Calu3 (cell line): ENCODE measurements around the gene RIPK4. TPM values are rescaled to one million over a fixed set of nuclear protein-coding genes. Genes with fewer than 3 reads are reported as not detected.

Experiments used
- BruUV-seq: library from RNA; stranded (reverse); fragments of 400-500 nt; replicated peaks from 2 replicates; lab custom pipeline; 2021; lab: Mats Ljungman, UMichigan
- CTCF ChIA-PET: fragments of 300-600 bp; sonication (Branson Sonifier 250); formaldehyde crosslinking; loops from one replicate; lab custom pipeline; 2022; ENCODE audit warnings: antibody characterized with exemption; lab: Charles Lee
- DNase-seq: peaks from one replicate; pipeline ENCODE4 v3.0.0; 2022
- H3K27ac Mint-ChIP-seq: one replicate; pipeline ENCODE4 v1.8.0; 2022; ENCODE audit warnings: mixed read lengths; ENCODE audit not compliant: unreplicated experiment
- H3K27me3 Mint-ChIP-seq: one replicate; pipeline ENCODE4 v1.8.0; 2022; ENCODE audit warnings: mixed read lengths; ENCODE audit not compliant: unreplicated experiment
- H3K36me3 Mint-ChIP-seq: one replicate; pipeline ENCODE4 v1.8.0; 2022; ENCODE audit warnings: mild to moderate bottlenecking, moderate library complexity, mixed read lengths; ENCODE audit not compliant: insufficient read depth, unreplicated experiment
- H3K4me1 Mint-ChIP-seq: one replicate; pipeline ENCODE4 v1.8.0; 2022; ENCODE audit warnings: mild to moderate bottlenecking, low read depth, mixed read lengths; ENCODE audit not compliant: unreplicated experiment
- H3K4me3 Mint-ChIP-seq: one replicate; pipeline ENCODE4 v1.8.0; 2022; ENCODE audit warnings: mild to moderate bottlenecking, low read depth, moderate library complexity, mixed read lengths; ENCODE audit not compliant: unreplicated experiment
- H3K9me3 Mint-ChIP-seq: one replicate; pipeline ENCODE4 v1.8.0; 2022; ENCODE audit warnings: low read depth, mixed read lengths; ENCODE audit not compliant: unreplicated experiment
- intact Hi-C: fragments of 100-400 bp; cut with micrococcal nuclease; formaldehyde crosslinking; loops from one replicate; pipeline ENCODE4 v1.10.0; 2022; ENCODE audit not compliant: unreplicated experiment
- total RNA-seq: library from RNA; stranded (reverse); gene quantifications from 2 replicates; pipeline ENCODE4 v1.2.3, GENCODE V29; 2022
- TF ChIP-seq, protein P1 (sequence below): fragments of 200-600 bp; IDR thresholded peaks from one replicate; pipeline ENCODE4 v1.8.0; 2022; ENCODE audit warnings: antibody characterized with exemption; ENCODE audit not compliant: unreplicated experiment

RIPK4 gene
- total RNA-seq, 1 experiment from 2014 or later, result 30.3 TPM

DNA sequence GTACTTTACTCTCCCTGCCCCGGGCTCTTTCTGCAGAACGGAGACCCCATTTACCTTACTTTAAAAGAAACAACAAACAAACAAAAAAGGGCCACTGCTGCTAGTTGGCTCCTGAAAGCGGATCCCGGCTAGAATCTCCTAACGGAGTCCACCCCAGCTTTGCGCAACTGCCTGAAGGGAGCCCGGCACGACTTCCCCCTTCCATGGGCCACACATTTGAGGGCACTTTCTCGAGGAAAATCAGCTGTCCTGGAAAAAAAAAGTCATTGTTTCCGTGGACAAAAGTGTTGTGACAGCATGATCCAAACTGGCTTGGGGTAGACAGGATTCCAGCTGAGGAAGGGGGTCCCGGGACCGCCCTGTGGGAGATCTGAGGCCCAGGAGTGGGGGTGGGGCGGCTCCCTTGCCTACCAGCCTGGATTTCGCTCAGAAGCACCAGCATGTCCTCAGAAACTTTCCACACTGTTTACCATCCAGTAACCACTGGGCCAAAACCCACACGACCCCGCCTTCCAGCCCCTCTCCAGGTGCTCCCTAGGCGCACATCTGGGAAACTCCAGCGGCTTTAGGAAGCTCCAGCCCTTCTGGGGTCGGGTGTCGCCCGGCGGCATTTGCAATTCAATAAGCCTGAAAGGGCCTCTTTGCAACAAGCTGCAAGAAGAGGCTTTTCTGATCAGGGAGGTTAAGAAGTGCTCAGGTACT, 4.8 kb downstream of the RIPK4 start:
- CTCF ChIA-PET, result interaction anchor here (0.6 to 2.2 kb wide), 4 partner anchors 11 to 1033 kb away, joined by 4 to 10 read pairs (median 6); no protein-coding TSS in a partner anchor
- intact Hi-C loops, result no loop called here
- H3K9me3 Mint-ChIP-seq, result no peaks in the 10 kb centered on the region
- H3K4me3 Mint-ChIP-seq, result peak overlapping the region; percentile 76
- H3K27ac Mint-ChIP-seq, result peak overlapping the region; percentile 91
- TF ChIP-seq, protein P1, sequence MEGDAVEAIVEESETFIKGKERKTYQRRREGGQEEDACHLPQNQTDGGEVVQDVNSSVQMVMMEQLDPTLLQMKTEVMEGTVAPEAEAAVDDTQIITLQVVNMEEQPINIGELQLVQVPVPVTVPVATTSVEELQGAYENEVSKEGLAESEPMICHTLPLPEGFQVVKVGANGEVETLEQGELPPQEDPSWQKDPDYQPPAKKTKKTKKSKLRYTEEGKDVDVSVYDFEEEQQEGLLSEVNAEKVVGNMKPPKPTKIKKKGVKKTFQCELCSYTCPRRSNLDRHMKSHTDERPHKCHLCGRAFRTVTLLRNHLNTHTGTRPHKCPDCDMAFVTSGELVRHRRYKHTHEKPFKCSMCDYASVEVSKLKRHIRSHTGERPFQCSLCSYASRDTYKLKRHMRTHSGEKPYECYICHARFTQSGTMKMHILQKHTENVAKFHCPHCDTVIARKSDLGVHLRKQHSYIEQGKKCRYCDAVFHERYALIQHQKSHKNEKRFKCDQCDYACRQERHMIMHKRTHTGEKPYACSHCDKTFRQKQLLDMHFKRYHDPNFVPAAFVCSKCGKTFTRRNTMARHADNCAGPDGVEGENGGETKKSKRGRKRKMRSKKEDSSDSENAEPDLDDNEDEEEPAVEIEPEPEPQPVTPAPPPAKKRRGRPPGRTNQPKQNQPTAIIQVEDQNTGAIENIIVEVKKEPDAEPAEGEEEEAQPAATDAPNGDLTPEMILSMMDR, result no peak
- H3K4me1 Mint-ChIP-seq, result peaks cover 52% of the 10 kb centered on the region
- H3K36me3 Mint-ChIP-seq, result peaks cover 76% of the 10 kb centered on the region
- DNase-seq, result no peak
- no peaks in the 10 kb centered on the region for H3K27me3 Mint-ChIP-seq
- no TSS peak for BruUV-seq

DNA sequence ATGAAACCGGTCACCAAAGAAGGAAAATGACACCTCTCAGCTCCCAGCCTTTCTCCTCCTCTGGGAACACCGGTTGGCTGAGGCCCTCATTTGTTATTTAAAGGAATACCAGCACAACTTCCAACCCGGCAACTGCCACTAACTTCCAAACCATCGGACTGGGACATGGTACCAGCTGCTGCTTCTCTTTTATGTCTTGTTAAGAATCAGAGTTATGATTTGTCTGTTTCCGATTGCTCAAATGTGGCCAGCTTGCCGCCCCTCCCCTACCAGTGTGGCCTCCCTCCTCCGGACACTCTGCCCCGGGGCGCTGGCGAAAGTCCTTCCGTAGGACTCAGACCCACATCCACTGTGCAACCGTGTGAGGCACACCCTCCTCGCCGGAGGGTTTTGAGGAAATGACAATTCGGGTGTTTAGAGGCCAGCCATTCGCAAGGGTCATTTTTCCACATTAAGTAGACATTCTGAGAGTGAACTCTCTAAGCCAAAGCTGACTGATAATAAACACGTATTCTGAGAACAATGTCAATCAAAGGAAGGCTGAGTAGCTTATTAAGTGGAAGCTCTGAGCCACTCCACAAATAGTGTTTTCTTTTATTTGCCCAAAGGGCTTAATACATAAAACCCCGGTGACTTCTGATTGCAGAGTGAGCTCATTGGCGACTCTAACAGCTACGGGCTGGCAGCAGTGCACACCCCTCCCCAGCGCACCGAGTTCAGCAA, 5.5 kb downstream of the RIPK4 start:
- DNase-seq, result peak; percentile 48
- CTCF ChIA-PET, result interaction anchor here (0.6 to 2.2 kb wide), 4 partner anchors 10 to 1034 kb away, joined by 4 to 10 read pairs (median 6); no protein-coding TSS in a partner anchor
- intact Hi-C loops, result no loop called here
- no TSS peak for BruUV-seq
- no peaks in the 10 kb centered on the region for H3K9me3 Mint-ChIP-seq
- peaks cover 51% of the 10 kb centered on the region for H3K4me1 Mint-ChIP-seq
- H3K36me3 Mint-ChIP-seq, result peaks cover 78% of the 10 kb centered on the region
- H3K27ac Mint-ChIP-seq, result peak overlapping the region; percentile 91
- peak overlapping the region; percentile 76 for H3K4me3 Mint-ChIP-seq
- H3K27me3 Mint-ChIP-seq, result no peaks in the 10 kb centered on the region
- TF ChIP-seq, protein P1, result no peak

DNA sequence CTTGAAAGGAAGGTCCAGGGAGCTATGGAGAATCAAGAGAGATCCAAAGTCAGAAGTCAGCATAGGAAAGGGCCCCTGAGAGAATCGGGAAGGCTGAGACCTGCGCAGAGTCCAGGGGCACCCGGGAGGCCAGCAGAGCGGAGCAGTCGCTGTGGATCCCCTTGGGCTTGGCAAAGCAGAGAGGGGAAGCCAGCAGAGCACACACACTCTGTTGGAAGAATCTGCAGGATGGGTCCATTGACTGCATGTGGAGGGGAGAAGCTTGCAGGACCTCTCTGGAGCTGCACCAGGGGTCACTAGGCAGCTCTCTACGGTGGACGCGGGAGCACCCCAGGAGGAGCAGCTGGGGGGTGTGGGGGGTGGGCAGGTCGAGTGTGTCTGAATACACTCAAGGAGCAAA, 6.4 kb downstream of the RIPK4 start:
- Mint-ChIP-seq H3K4me1 (peaks cover 51% of the 10 kb centered on the region), H3K27ac (peak overlapping the region; percentile 91), H3K4me3 (peak overlapping the region; percentile 76), H3K27me3 (no peaks in the 10 kb centered on the region), H3K9me3 (no peaks in the 10 kb centered on the region), H3K36me3 (peaks cover 80% of the 10 kb centered on the region)
- BruUV-seq, result no TSS peak
- CTCF ChIA-PET, result interaction anchor here (1.7 to 2.2 kb wide), 3 partner anchors 9 to 148 kb away, joined by 4 to 10 read pairs (median 8); no protein-coding TSS in a partner anchor
- TF ChIP-seq, protein P1, result no peak
- no peak for DNase-seq
- intact Hi-C loops, result no loop called here

DNA sequence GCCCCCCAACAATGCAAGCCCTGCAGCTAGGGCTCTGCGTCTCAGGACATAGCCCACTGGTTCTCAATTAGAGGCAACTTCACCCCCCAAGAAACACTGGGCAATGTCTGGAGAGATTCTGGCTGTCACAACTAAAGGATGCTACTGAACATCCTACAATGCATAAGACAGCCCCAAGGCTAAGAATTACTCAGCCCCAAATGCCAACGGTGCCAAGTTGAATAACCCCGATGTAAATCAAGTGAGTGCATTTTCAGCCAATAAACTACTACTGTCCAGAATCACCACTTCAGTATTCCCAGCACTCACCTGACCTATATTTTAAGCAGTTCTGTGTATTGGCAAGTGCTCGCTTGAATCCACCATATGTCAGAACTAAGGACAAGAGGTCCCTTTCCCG, 6.9 kb downstream of the RIPK4 start:
- intact Hi-C loops, result no loop called here
- CTCF ChIA-PET, result interaction anchor here (2.1 kb wide), 1 partner anchor 8 kb away, joined by 8 read pairs; no protein-coding TSS in a partner anchor
- Mint-ChIP-seq H3K27me3 (no peaks in the 10 kb centered on the region), H3K27ac (peak overlapping the region; percentile 91), H3K9me3 (no peaks in the 10 kb centered on the region), H3K4me3 (peak overlapping the region; percentile 76), H3K36me3 (peaks cover 78% of the 10 kb centered on the region), H3K4me1 (peaks cover 51% of the 10 kb centered on the region)
- TF ChIP-seq, protein P1, result no peak
- DNase-seq, result no peak
- no TSS peak for BruUV-seq
